ENCODE data around the gene GARIN3. TPM values are rescaled to one million over a fixed set of nuclear protein-coding genes. Genes with fewer than 3 reads are reported as not detected.

The GARIN3 gene
- polyA plus RNA-seq, 1 experiment, result not detected

DNA sequence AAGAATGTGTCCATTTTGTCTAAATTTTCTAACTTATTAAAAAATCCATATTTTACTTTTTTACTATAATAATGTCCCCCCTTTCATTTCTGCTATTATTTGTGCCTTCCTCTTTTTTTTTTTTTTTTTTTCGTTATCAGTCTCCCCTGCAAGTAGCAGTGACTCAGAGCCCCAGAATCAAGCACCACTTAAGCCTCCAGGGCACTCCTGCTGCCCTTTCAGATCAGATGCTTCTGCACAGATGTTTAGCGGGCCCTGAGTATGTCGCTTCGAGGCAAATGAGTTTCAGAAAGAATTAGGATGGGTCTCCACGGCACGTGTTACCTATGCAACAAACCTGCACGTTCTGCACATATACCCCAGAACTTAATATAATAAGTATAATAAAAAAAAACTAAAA lies 35.1 kb downstream of the GARIN3 start:
- ChIA-PET POLR2A (no interaction called here), CTCF (interaction anchor here (1.2 to 3.0 kb wide), 3 partner anchors 11 to 1187 kb away, joined by 4 to 13 read pairs (median 5); partner anchors contain the start of gene MED7)
- H3K27me3 ChIP-seq (ENCODE audit: control insufficient read depth, insufficient read depth, low read length), result no peaks in the 10 kb centered on the region
- no peaks in the 10 kb centered on the region for H3K36me3 ChIP-seq (ENCODE audit: control insufficient read depth, insufficient read depth, low read length)
- no peak overlapping the region for H3K4me3 ChIP-seq (ENCODE audit: low read depth, low read length)
- no peak for DNase-seq (ENCODE audit: low read depth)
- TF ChIP-seq, protein P1, sequence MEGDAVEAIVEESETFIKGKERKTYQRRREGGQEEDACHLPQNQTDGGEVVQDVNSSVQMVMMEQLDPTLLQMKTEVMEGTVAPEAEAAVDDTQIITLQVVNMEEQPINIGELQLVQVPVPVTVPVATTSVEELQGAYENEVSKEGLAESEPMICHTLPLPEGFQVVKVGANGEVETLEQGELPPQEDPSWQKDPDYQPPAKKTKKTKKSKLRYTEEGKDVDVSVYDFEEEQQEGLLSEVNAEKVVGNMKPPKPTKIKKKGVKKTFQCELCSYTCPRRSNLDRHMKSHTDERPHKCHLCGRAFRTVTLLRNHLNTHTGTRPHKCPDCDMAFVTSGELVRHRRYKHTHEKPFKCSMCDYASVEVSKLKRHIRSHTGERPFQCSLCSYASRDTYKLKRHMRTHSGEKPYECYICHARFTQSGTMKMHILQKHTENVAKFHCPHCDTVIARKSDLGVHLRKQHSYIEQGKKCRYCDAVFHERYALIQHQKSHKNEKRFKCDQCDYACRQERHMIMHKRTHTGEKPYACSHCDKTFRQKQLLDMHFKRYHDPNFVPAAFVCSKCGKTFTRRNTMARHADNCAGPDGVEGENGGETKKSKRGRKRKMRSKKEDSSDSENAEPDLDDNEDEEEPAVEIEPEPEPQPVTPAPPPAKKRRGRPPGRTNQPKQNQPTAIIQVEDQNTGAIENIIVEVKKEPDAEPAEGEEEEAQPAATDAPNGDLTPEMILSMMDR (IDR thresholded peaks at IDR 0.05; ENCODE audit: insufficient read depth, low read depth, low read length), result no peak

DNA sequence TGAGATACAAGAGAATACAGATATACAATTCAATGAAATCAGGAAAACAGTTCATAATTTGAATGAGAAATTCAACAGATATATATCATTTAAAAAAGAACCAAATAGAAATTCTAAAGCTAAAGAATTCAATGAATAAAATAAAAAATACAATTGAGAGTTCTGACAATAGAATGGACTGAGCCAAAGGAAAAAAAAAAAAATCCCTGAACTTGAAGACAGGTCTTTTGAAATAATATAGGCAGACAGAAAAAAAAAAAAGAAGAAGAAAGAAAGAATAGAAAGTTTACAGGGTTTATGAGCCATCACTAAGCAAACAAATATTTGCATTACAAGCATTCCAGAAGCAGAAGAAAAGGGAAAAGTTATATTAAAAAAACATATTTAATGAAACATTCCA lies 44.4 kb downstream of the GARIN3 start:
- POLR2A ChIA-PET, result no interaction called here
- Histone ChIP-seq H3K4me3 (ENCODE audit: low read depth, low read length) (no peak overlapping the region), H3K27me3 (ENCODE audit: control insufficient read depth, insufficient read depth, low read length) (no peaks in the 10 kb centered on the region), H3K36me3 (ENCODE audit: control insufficient read depth, insufficient read depth, low read length) (no peaks in the 10 kb centered on the region)
- CTCF ChIA-PET, result no interaction called here
- TF ChIP-seq, protein P1 (IDR thresholded peaks at IDR 0.05; ENCODE audit: insufficient read depth, low read depth, low read length), result no peak
- DNase-seq (ENCODE audit: low read depth), result no peak

DNA sequence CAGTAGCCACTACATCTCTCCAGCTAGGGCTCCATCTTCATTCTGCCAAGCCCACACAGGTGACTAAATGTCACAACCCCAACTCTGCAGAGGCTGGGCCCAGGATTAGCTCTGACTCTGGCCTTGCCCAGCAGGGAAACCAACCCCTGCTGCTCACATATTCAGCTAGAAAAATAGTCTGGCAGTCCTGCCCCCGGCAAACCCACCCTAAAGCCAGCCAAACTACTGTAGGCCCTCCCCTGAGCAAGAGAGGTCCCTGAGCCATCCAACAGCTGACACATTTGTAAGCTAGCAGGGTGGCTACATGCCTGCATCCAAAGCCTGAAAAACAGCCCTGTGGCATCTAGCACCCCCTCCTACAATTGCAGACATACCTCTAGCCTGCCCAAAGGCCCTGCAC lies 46.0 kb downstream of the GARIN3 start:
- Histone ChIP-seq H3K36me3 (ENCODE audit: control insufficient read depth, insufficient read depth, low read length) (no peaks in the 10 kb centered on the region), H3K4me3 (ENCODE audit: low read depth, low read length) (no peak overlapping the region), H3K27me3 (ENCODE audit: control insufficient read depth, insufficient read depth, low read length) (no peaks in the 10 kb centered on the region; the same call in 1 of the 2 replicates)
- no peak for DNase-seq (ENCODE audit: low read depth)
- ChIA-PET POLR2A (no interaction called here), CTCF (interaction anchor here (1.2 to 1.8 kb wide), 2 partner anchors 10 to 12 kb away, joined by 4 to 5 read pairs; no protein-coding TSS in a partner anchor)
- TF ChIP-seq, protein P1 (IDR thresholded peaks at IDR 0.05; ENCODE audit: insufficient read depth, low read depth, low read length), result no peak

DNA sequence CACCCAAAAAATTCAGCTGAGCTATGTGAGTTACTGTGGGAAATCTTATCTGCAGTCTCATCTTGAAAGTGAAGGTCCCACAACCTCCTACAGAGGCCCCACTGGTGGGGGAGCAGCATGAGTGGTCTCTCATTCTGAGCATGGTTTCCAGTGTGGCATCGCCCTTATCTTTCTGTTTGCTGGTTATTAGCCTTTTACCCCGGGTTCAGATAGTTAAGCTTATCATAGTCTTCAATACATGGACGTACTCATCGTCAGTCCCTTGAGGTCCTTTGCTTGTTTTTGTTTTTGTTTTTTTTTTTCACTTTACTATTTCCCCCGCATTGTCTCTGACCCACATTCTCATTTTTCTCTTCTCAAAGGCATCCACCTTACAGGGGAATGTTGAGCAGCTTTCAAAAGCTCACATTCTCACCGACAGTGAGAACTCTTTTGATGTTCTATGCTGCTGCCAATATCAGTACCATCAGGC lies 49.5 kb downstream of the GARIN3 start:
- Histone ChIP-seq H3K4me3 (ENCODE audit: low read depth, low read length) (no peak overlapping the region), H3K36me3 (ENCODE audit: control insufficient read depth, insufficient read depth, low read length) (no peaks in the 10 kb centered on the region), H3K27me3 (ENCODE audit: control insufficient read depth, insufficient read depth, low read length) (no peaks in the 10 kb centered on the region; the same call in 1 of the 2 replicates)
- TF ChIP-seq, protein P1 (IDR thresholded peaks at IDR 0.05; ENCODE audit: insufficient read depth, low read depth, low read length), result no peak
- CTCF ChIA-PET, result interaction anchor here (0.8 to 1.9 kb wide), 2 partner anchors 16 to 19 kb away, joined by 3 to 7 read pairs; no protein-coding TSS in a partner anchor
- POLR2A ChIA-PET, result no interaction called here
- no peak for DNase-seq (ENCODE audit: low read depth)

DNA sequence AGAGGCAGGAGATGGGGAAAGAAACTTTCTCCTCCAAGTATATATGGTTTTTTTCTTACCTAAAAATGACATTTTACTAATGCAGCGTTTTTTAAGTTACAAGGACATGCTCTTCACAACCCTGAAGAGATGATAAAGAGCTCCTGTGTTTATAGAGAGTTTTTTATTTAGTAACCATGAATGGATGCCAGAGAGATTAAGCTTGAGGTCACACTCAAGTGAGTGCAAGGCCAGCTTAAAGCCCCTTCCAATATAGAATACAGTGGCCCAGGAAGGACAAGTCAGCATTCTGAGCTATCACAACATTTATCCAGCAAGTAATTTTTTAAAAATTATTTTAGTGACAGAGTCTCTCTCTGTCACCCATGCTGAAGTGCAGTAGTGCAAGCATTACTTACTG lies 50.6 kb downstream of the GARIN3 start:
- ChIA-PET CTCF (interaction anchor here (1.9 kb wide), 1 partner anchor 17 kb away, joined by 7 read pairs; no protein-coding TSS in a partner anchor), POLR2A (no interaction called here)
- TF ChIP-seq, protein P1 (IDR thresholded peaks at IDR 0.05; ENCODE audit: insufficient read depth, low read depth, low read length), result no peak
- Histone ChIP-seq H3K4me3 (ENCODE audit: low read depth, low read length) (no peak overlapping the region), H3K27me3 (ENCODE audit: control insufficient read depth, insufficient read depth, low read length) (no peaks in the 10 kb centered on the region; the same call in 1 of the 2 replicates), H3K36me3 (ENCODE audit: control insufficient read depth, insufficient read depth, low read length) (no peaks in the 10 kb centered on the region)
- no peak for DNase-seq (ENCODE audit: low read depth)

Data from BJ (cell line).